AG09309 (cell line): ENCODE results near the gene UBE2K.

ENCODE experiments used
- DNase-seq: peaks from one replicate; pipeline ENCODE4 v3.0.0-alpha.2; 2010; ENCODE audit warnings: low read depth
- H3K4me3 ChIP-seq: 2 replicates; pipeline ENCODE4 v1.5.1; 2011; ENCODE audit warnings: mild to moderate bottlenecking, low read depth, low read length, moderate library complexity; ENCODE audit not compliant: control insufficient read depth
- TF ChIP-seq, protein P1 (sequence below): IDR thresholded peaks from 2 replicates; pipeline ENCODE4 v1.5.1; 2011; ENCODE audit warnings: mild to moderate bottlenecking, low read depth, low read length, inconsistent platforms; ENCODE audit not compliant: insufficient read depth, control insufficient read depth; ENCODE audit errors: missing control alignments

The UBE2K gene

DNA sequence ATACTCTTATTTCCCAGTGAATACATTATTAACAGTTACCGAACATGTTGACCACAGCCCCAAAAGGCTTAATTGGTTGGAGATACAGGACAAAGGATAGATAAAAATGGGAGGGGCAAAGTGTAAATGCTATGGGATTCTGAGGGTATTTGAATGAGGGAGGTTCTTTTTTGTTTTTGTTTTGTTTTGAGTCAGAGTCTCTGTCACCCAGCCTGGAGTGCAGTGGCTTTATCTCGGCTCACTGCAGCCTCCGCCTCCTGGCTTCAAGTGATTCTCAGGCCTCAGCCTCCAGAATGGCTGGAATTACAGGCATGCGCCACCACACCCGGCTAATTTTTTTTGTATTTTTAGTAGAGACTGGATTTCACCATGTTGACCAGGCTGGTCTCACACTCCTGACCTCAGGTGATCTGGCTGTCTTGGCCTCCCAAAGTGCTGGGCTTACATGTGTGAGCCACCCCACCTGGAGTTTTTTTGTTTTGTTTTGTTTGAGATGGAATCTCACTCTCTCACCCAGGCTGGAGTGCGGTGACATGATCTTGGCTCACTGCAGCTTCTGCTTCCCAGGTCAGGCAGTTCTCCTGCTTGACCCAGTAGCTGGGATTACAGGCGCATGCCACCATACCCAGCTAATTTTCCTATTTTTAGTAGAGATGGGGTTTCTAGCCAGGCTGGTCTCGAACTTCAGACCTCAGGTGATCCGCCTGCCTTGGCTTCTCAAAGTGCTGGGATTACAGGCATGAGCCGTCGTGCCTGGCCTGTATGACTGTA lies 9.0 kb downstream of the UBE2K start:
- TF ChIP-seq, protein P1, sequence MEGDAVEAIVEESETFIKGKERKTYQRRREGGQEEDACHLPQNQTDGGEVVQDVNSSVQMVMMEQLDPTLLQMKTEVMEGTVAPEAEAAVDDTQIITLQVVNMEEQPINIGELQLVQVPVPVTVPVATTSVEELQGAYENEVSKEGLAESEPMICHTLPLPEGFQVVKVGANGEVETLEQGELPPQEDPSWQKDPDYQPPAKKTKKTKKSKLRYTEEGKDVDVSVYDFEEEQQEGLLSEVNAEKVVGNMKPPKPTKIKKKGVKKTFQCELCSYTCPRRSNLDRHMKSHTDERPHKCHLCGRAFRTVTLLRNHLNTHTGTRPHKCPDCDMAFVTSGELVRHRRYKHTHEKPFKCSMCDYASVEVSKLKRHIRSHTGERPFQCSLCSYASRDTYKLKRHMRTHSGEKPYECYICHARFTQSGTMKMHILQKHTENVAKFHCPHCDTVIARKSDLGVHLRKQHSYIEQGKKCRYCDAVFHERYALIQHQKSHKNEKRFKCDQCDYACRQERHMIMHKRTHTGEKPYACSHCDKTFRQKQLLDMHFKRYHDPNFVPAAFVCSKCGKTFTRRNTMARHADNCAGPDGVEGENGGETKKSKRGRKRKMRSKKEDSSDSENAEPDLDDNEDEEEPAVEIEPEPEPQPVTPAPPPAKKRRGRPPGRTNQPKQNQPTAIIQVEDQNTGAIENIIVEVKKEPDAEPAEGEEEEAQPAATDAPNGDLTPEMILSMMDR: no peak
- no peak for DNase-seq
- H3K4me3 ChIP-seq: no peak overlapping the region

DNA sequence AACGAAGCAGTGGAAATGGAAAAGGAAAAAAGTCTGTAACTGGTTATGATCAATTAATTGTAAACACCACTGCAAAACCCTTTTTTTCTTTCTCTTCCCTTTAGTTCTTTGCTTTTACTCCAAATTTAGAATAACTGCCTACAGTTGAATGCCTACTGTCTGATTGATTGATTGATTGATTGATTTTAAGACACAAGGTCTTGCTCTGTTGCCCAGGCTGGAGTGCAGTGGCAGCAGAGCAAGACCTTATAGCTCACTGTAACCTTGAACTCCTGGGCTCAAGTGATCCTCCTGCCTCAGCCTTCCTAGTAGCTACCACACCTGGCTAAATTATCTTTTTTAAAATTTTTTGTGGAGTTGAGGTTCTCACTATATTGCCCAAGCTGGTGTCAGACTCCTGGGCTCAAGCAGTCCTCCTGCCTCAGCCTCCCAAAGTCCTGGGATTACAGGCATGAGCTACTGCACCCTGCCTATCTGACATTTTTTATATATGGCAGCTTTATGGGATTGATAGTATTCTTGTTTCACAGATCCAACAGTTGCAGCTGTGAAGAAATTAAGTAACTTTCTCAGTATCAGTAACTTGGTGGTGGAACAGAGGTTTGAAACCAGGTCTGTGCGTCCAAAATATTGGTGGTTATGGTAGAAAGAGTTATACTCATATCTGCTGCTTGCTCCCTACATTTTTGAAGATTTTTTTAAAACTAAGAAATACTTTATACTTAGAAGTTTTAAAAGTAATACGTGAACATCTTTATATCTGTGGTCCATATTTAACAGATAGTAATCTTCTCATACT lies 12.4 kb downstream of the UBE2K start:
- TF ChIP-seq, protein P1: no peak
- no peak overlapping the region for H3K4me3 ChIP-seq
- DNase-seq: no peak

DNA sequence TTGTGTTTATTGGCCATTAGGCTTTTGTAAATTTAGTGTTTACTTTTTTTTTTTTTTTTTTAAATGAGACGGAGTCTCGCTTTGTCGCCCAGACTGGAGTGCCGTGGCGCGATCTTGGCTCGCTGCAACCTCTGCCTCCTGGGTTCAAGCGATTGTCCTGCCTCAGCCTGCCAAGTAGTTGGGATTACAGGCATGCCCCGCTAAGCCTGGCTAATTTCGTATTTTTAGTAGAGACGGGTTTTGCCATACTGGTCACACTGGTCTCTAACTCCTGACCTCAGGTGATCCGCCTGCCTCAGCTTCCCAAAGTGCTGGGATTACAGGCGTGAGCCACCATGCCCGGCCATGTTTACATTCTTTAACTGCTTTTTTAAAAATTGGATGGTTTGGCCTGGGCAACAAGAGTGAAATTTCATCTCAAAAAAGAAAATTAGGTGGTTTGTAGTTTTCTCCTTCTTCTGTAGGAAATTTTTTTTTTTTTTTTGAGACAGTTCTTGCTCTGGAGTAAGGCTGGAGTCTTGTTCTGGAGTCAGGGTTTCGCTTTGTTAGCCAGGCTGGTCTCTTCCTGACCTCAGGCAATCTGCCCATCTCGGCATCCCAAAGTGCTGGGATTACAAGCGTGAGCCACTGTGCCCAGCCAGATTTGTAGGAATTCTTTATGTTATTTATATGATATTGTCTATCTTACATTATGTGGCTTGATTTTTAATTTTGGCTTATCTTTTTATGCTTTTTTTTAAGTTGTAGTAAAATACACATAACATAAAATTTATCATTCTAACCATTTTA lies 15.1 kb downstream of the UBE2K start:
- H3K4me3 ChIP-seq: no peak overlapping the region
- TF ChIP-seq, protein P1: no peak
- DNase-seq: no peak

GRCh38 chr4:39713691-39714090 lies 15.8 kb downstream of the UBE2K start:
- DNase-seq: peak; percentile 45
- H3K4me3 ChIP-seq: no peak overlapping the region
- TF ChIP-seq, protein P1: no peak

- DNase-seq: no peak
- TF ChIP-seq, protein P1: no peak
- H3K4me3 ChIP-seq: no peak overlapping the region
Measured at GRCh38 chr4:39714166-39714565, 16.2 kb downstream of the UBE2K start.

DNA sequence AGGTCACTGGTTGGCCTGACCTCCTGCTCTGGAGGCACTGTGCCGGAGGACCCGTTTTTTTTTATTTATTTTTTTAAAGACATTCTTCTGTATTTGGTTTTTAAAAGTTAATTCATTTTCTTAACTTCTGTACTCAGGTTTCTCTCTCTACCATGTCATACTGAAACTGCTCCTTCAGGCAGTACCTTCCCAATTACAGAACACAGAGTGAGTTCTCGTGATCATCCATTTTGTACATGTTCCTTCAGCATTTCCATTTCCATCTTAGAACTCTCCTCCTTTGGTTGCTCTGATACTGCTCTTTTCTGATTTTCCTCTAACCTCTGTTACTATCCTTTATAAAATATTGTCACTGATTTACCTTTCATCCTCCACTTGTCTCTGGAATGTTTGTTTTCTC lies 17.9 kb downstream of the UBE2K start:
- TF ChIP-seq, protein P1: no peak
- no peak for DNase-seq
- H3K4me3 ChIP-seq: no peak overlapping the region
